Measurements from ENCODE around the gene ENTHD1. TPM values are rescaled to one million over a fixed set of nuclear protein-coding genes. Genes with fewer than 3 reads are reported as not detected.

ENTHD1 gene
- total RNA-seq, 2 donors from 2014 or later, result not detected

DNA sequence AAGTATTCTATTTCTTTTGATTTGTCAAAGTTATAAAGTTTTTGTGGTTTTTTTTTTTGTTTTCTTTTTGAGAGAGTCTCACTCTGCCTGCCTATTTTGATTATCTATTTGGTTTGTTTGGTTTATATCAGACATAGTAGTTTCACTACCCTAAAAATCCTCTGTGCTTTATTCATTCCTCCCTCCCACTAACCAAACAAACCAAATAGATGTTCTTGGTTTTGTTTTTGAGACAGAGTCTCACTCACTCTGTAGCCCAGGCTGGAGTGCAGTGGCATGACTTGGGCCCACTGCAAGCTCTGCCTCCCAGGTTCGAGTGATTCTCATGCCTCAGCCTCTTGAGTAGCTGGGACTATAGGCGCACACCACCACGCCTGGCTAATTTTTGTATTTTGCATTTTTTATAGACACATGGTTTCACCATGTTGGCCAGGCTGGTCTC lies 67.9 kb downstream of the ENTHD1 start:
- H3K9me3 Mint-ChIP-seq, result no peaks in the 10 kb centered on the region
- 94 to 97% methylated on average over 3 of the region's 3 CpGs for WGBS, 2 experiments (ENCODE audit: insufficient coverage in 1 of 2, insufficient read length in 1 of 2)

DNA sequence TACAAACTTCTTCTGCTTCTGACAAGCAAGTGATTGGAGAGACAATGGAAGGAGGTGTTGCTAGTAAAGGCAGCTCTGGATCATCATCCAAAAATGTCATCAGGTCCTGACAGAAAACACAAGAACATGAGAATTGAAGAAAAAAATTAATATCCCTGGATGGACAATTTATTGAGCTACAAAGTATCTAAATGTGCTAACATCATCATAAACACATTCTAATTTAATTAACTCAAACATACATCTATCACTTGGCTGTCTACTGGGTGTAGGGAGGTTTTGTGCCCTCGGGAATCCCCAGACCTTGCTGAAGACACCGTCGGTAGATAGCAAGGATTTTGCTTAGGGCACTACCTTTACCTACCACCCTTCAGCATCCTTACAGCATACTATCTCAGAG lies 72.6 kb downstream of the ENTHD1 start:
- Histone ChIP-seq H3K27ac (ENCODE audit: low read depth, low read length) (no peak overlapping the region), H3K9ac (ENCODE audit: extremely low read depth, low read length, poor library complexity, severe bottlenecking) (no peak overlapping the region), H3K9me3 (ENCODE audit: control insufficient read depth, low read length) (no peaks in the 10 kb centered on the region), H3K4me1 (ENCODE audit: control insufficient read depth, insufficient read depth, low read length) (peaks cover 11% of the 10 kb centered on the region), H3K4me3 (ENCODE audit: low read length) (no peak overlapping the region), H3K36me3 (ENCODE audit: control insufficient read depth, insufficient read depth, low read length) (no peaks in the 10 kb centered on the region), H3K27me3 (ENCODE audit: control insufficient read depth, insufficient read depth, low read length, poor library complexity, severe bottlenecking) (no peaks in the 10 kb centered on the region)
- WGBS, 2 experiments (ENCODE audit: insufficient coverage in 1 of 2, insufficient read length in 1 of 2), result 83 to 93% methylated on average over 2 to 3 of the region's 3 CpGs
- DNase-seq, result no peak
- H3K27ac Mint-ChIP-seq, result no peak overlapping the region
- no peaks in the 10 kb centered on the region for H3K36me3 Mint-ChIP-seq (ENCODE audit: low read depth)
- H3K4me3 Mint-ChIP-seq, result no peak overlapping the region
- peaks cover 7% of the 10 kb centered on the region for H3K4me1 Mint-ChIP-seq
- TF ChIP-seq, protein P1, sequence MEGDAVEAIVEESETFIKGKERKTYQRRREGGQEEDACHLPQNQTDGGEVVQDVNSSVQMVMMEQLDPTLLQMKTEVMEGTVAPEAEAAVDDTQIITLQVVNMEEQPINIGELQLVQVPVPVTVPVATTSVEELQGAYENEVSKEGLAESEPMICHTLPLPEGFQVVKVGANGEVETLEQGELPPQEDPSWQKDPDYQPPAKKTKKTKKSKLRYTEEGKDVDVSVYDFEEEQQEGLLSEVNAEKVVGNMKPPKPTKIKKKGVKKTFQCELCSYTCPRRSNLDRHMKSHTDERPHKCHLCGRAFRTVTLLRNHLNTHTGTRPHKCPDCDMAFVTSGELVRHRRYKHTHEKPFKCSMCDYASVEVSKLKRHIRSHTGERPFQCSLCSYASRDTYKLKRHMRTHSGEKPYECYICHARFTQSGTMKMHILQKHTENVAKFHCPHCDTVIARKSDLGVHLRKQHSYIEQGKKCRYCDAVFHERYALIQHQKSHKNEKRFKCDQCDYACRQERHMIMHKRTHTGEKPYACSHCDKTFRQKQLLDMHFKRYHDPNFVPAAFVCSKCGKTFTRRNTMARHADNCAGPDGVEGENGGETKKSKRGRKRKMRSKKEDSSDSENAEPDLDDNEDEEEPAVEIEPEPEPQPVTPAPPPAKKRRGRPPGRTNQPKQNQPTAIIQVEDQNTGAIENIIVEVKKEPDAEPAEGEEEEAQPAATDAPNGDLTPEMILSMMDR (conservative IDR thresholded peaks at IDR 0.05), result no peak
- no peaks in the 10 kb centered on the region for H3K9me3 Mint-ChIP-seq
- peaks cover 18% of the 10 kb centered on the region for H3K27me3 Mint-ChIP-seq (ENCODE audit: insufficient read depth)

More for the DNA sequence above, 67.9 kb downstream of the ENTHD1 start:
- no peak overlapping the region for H3K4me3 ChIP-seq (ENCODE audit: low read length)
- H3K36me3 ChIP-seq (ENCODE audit: control insufficient read depth, insufficient read depth, low read length), result no peaks in the 10 kb centered on the region
- no peaks in the 10 kb centered on the region for H3K36me3 Mint-ChIP-seq (ENCODE audit: low read depth)
- no peak overlapping the region for H3K27ac ChIP-seq (ENCODE audit: low read depth, low read length)
- DNase-seq, result no peak
- TF ChIP-seq, protein P1 (conservative IDR thresholded peaks at IDR 0.05), result no peak
- no peaks in the 10 kb centered on the region for H3K4me1 ChIP-seq (ENCODE audit: control insufficient read depth, insufficient read depth, low read length)
- peaks cover 15% of the 10 kb centered on the region for H3K27me3 Mint-ChIP-seq (ENCODE audit: insufficient read depth)
- no peak overlapping the region for H3K27ac Mint-ChIP-seq
- no peaks in the 10 kb centered on the region for H3K9me3 ChIP-seq (ENCODE audit: control insufficient read depth, low read length)
- H3K4me3 Mint-ChIP-seq, result no peak overlapping the region
- no peaks in the 10 kb centered on the region for H3K27me3 ChIP-seq (ENCODE audit: control insufficient read depth, insufficient read depth, low read length, poor library complexity, severe bottlenecking)
- H3K9ac ChIP-seq (ENCODE audit: extremely low read depth, low read length, poor library complexity, severe bottlenecking), result no peak overlapping the region
- H3K4me1 Mint-ChIP-seq, result no peaks in the 10 kb centered on the region

DNA sequence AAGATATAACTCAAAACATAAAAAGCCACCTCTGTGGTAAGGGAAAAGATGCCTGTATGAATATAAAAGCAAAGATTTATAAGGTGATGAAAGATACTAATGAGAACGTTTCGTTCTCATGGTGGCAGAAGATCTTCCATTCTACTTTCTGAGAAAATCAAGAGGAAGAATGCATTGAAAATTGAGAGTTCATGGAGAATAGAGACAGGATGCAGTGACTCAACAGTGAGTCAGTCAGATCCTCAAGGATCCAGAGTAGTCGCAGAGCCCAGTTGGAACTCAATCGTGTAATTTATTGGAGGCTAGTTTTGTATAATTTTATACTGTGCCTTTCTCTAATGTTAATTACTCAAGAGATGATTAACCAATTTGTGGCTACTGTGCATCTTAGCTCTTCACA lies 73.3 kb downstream of the ENTHD1 start:
- WGBS, 2 experiments (ENCODE audit: insufficient coverage in 1 of 2, insufficient read length in 1 of 2), result 78 to 82% methylated on average over 3 to 4 of the region's 4 CpGs
- Histone ChIP-seq H3K9ac (ENCODE audit: extremely low read depth, low read length, poor library complexity, severe bottlenecking) (no peak overlapping the region), H3K4me1 (ENCODE audit: control insufficient read depth, insufficient read depth, low read length) (peaks cover 11% of the 10 kb centered on the region), H3K9me3 (ENCODE audit: control insufficient read depth, low read length) (no peaks in the 10 kb centered on the region), H3K4me3 (ENCODE audit: low read length) (no peak overlapping the region), H3K27me3 (ENCODE audit: control insufficient read depth, insufficient read depth, low read length, poor library complexity, severe bottlenecking) (no peaks in the 10 kb centered on the region), H3K27ac (ENCODE audit: low read depth, low read length) (no peak overlapping the region), H3K36me3 (ENCODE audit: control insufficient read depth, insufficient read depth, low read length) (no peaks in the 10 kb centered on the region)
- Mint-ChIP-seq H3K4me3 (no peak overlapping the region), H3K27me3 (ENCODE audit: insufficient read depth) (peaks cover 18% of the 10 kb centered on the region), H3K4me1 (peaks cover 7% of the 10 kb centered on the region), H3K36me3 (ENCODE audit: low read depth) (no peaks in the 10 kb centered on the region), H3K9me3 (no peaks in the 10 kb centered on the region), H3K27ac (no peak overlapping the region)
- DNase-seq, result no peak
- TF ChIP-seq, protein P1 (conservative IDR thresholded peaks at IDR 0.05), result no peak
